ENCODE measurements around the gene SPEM3.
"Not testable (repeated sequence)": the region's sequence is repeated elsewhere in the genome, so short reads cannot be mapped to it uniquely, and the experiment has no call there.

The SPEM3 gene

GRCh38 chr17:7474767-7475166, 46.1 kb downstream of the SPEM3 start:
- not testable (repeated sequence) for H3K9ac ChIP-seq (ENCODE audit: low read depth, low read length); H3K36me3 ChIP-seq (ENCODE audit: insufficient read depth, low read length); H3K9me3 ChIP-seq (ENCODE audit: control insufficient read depth, insufficient read depth, low read length)
- H3K4me1 ChIP-seq (ENCODE audit: insufficient read depth, low read length), result peaks cover 25% of the 10 kb centered on the region

- H3K36me3 ChIP-seq (ENCODE audit: insufficient read depth, low read length), result no peaks in the 10 kb centered on the region
- H3K4me1 ChIP-seq (ENCODE audit: insufficient read depth, low read length), result peaks cover 30% of the 10 kb centered on the region
- H3K9ac ChIP-seq (ENCODE audit: low read depth, low read length), result no peak overlapping the region
- no peaks in the 10 kb centered on the region for H3K9me3 ChIP-seq (ENCODE audit: control insufficient read depth, insufficient read depth, low read length)
Observed at GRCh38 chr17:7475764-7476422, 47.2 kb downstream of the SPEM3 start.

- no peak overlapping the region for H3K9ac ChIP-seq (ENCODE audit: low read depth, low read length)
- H3K9me3 ChIP-seq (ENCODE audit: control insufficient read depth, insufficient read depth, low read length), result no peaks in the 10 kb centered on the region
- peaks cover 33% of the 10 kb centered on the region for H3K4me1 ChIP-seq (ENCODE audit: insufficient read depth, low read length)
- no peaks in the 10 kb centered on the region for H3K36me3 ChIP-seq (ENCODE audit: insufficient read depth, low read length)
Observed at GRCh38 chr17:7476494-7476893, 47.8 kb downstream of the SPEM3 start.

- Histone ChIP-seq H3K36me3 (ENCODE audit: insufficient read depth, low read length) (no peaks in the 10 kb centered on the region), H3K4me1 (ENCODE audit: insufficient read depth, low read length) (peaks cover 35% of the 10 kb centered on the region), H3K9ac (ENCODE audit: low read depth, low read length) (no peak overlapping the region), H3K9me3 (ENCODE audit: control insufficient read depth, insufficient read depth, low read length) (no peaks in the 10 kb centered on the region)
Observed at GRCh38 chr17:7476951-7477350, 48.3 kb downstream of the SPEM3 start.

GRCh38 chr17:7477392-7478275, 49.0 kb downstream of the SPEM3 start:
- Histone ChIP-seq H3K9me3 (ENCODE audit: control insufficient read depth, insufficient read depth, low read length) (no peaks in the 10 kb centered on the region), H3K9ac (ENCODE audit: low read depth, low read length) (peak overlapping the region; percentile 73), H3K36me3 (ENCODE audit: insufficient read depth, low read length) (no peaks in the 10 kb centered on the region), H3K4me1 (ENCODE audit: insufficient read depth, low read length) (peaks cover 35% of the 10 kb centered on the region)

- no peaks in the 10 kb centered on the region for H3K36me3 ChIP-seq (ENCODE audit: insufficient read depth, low read length)
- H3K9me3 ChIP-seq (ENCODE audit: control insufficient read depth, insufficient read depth, low read length), result no peaks in the 10 kb centered on the region
- H3K9ac ChIP-seq (ENCODE audit: low read depth, low read length), result peak overlapping the region; percentile 73
- H3K4me1 ChIP-seq (ENCODE audit: insufficient read depth, low read length), result peaks cover 35% of the 10 kb centered on the region
Observed at GRCh38 chr17:7478276-7479212, 49.9 kb downstream of the SPEM3 start.

- no peaks in the 10 kb centered on the region for H3K9me3 ChIP-seq (ENCODE audit: control insufficient read depth, insufficient read depth, low read length)
- H3K4me1 ChIP-seq (ENCODE audit: insufficient read depth, low read length), result peaks cover 35% of the 10 kb centered on the region
- no peaks in the 10 kb centered on the region for H3K36me3 ChIP-seq (ENCODE audit: insufficient read depth, low read length)
- H3K9ac ChIP-seq (ENCODE audit: low read depth, low read length), result peak within 1 kb of the TSS; percentile 80
Observed at GRCh38 chr17:7479213-7480088, 50.8 kb downstream of the SPEM3 start, which contains the start of gene ZBTB4. TSS of gene ZBTB4 (minus strand) at chr17:7479631. CDS start at chr17:7466801, 12,830 bp downstream.

GRCh38 chr17:7480089-7480384, 51.4 kb downstream of the SPEM3 start:
- H3K4me1 ChIP-seq (ENCODE audit: insufficient read depth, low read length), result peaks cover 35% of the 10 kb centered on the region
- no peaks in the 10 kb centered on the region for H3K9me3 ChIP-seq (ENCODE audit: control insufficient read depth, insufficient read depth, low read length)
- H3K9ac ChIP-seq (ENCODE audit: low read depth, low read length), result peak overlapping the region; percentile 80
- no peaks in the 10 kb centered on the region for H3K36me3 ChIP-seq (ENCODE audit: insufficient read depth, low read length)

GRCh38 chr17:7481275-7481674, 52.6 kb downstream of the SPEM3 start, which contains the start of gene SLC35G6:
TSS of gene SLC35G6 (plus strand) at chr17:7481446. CDS start at chr17:7481517, 71 bp downstream.
- H3K9me3 ChIP-seq (ENCODE audit: control insufficient read depth, insufficient read depth, low read length); H3K36me3 ChIP-seq (ENCODE audit: insufficient read depth, low read length): not testable (repeated sequence)
- Histone ChIP-seq H3K9ac (ENCODE audit: low read depth, low read length) (peak within 1 kb of the TSS; percentile 80; the same call in 1 of the 2 replicates), H3K4me1 (ENCODE audit: insufficient read depth, low read length) (peaks cover 34% of the 10 kb centered on the region)

- not testable (repeated sequence) for H3K9ac ChIP-seq (ENCODE audit: low read depth, low read length); H3K36me3 ChIP-seq (ENCODE audit: insufficient read depth, low read length); H3K9me3 ChIP-seq (ENCODE audit: control insufficient read depth, insufficient read depth, low read length)
- H3K4me1 ChIP-seq (ENCODE audit: insufficient read depth, low read length), result peaks cover 28% of the 10 kb centered on the region
Observed at GRCh38 chr17:7481842-7482741, 53.4 kb downstream of the SPEM3 start.
